Vagina (tissue), 2 donors: ENCODE results near the gene RPS27L. TPM values are rescaled to one million over a fixed set of nuclear protein-coding genes. Genes with fewer than 3 reads are reported as not detected.
A peak's percentile ranks its signal among the peaks of the same experiment; 100 is the strongest.

Experiments used
- DNase-seq, 2 donors: peaks; one replicate each; pipeline ENCODE4 v3.0.0-alpha.2; 2017; ENCODE audit errors: extremely low spot score in 2 of 2
- H3K27ac ChIP-seq: fragments of 200-600 bp; sonication (generic); one replicate; pipeline ENCODE4 v1.5.1; 2019
- H3K27me3 ChIP-seq: fragments of 200-600 bp; sonication (generic); one replicate; pipeline ENCODE4 v1.5.1; 2019
- H3K36me3 ChIP-seq, 2 donors: fragments of 200-600 bp; sonication (generic); one replicate each; pipeline ENCODE4 v1.5.1; 2017 to 2019
- H3K4me1 ChIP-seq: fragments of 200-600 bp; sonication (generic); one replicate; pipeline ENCODE4 v1.5.1; 2019
- H3K4me3 ChIP-seq, 2 donors: fragments of 200-600 bp; sonication (generic); 1 replicate in 1 of 2; 2 replicates in 1 of 2; pipeline ENCODE4 v1.5.1; 2016 to 2019
- H3K9me3 ChIP-seq: fragments of 200-600 bp; sonication (generic); one replicate; pipeline ENCODE4 v1.5.1; 2019
- CTCF ChIP-seq, 3 experiments: fragments of 450-650 bp in 2 of 3; fragments of 200-600 bp in 1 of 3; sonication (generic) in 1 of 3; IDR thresholded peaks; one replicate each; pipeline ENCODE4 v1.5.1; 2017 to 2019; ENCODE audit warnings: antibody characterized with exemption in 3 of 3, mild to moderate bottlenecking in 2 of 3, moderate library complexity in 2 of 3
- POLR2A ChIP-seq, 2 donors: fragments of 450-650 bp; IDR thresholded peaks; one replicate each; pipeline ENCODE4 v1.6.1; 2017; ENCODE audit warnings: antibody characterized with exemption in 2 of 2, mild to moderate bottlenecking in 2 of 2, moderate library complexity in 2 of 2
- POLR2AphosphoS5 ChIP-seq, 2 donors: sonication (generic); formaldehyde crosslinking; IDR thresholded peaks; one replicate each; pipeline ENCODE4 v1.9.0; 2017; ENCODE audit warnings: antibody characterized with exemption in 2 of 2, mild to moderate bottlenecking in 2 of 2, low read depth in 1 of 2; ENCODE audit not compliant: insufficient read depth in 1 of 2
- intact Hi-C: fragments of 100-400 bp; cut with DNase I; formaldehyde crosslinking; loops from one replicate; pipeline ENCODE4 v1.15.1; 2023
- total RNA-seq: library from RNA; depleted of rRNA; stranded (reverse); fragments of >200 nt; gene quantifications from one replicate; pipeline ENCODE4 v1.2.3, GENCODE V29; 2016

Gene RPS27L
- total RNA-seq, 1 donor from 2014 or later = 74.6 TPM

GRCh38 chr15:63122002-63122875 is 35.0 kb downstream of the RPS27L start:
- intact Hi-C loops = no loop called here
- H3K4me1 ChIP-seq = peaks cover 7% of the 10 kb centered on the region

GRCh38 chr15:63121382-63122001 is 35.8 kb downstream of the RPS27L start, which contains the start of gene LACTB:
TSS of gene LACTB (plus strand) at chr15:63121861. CDS start at chr15:63121872, 11 bp downstream.
- H3K4me1 ChIP-seq = peaks cover 7% of the 10 kb centered on the region
- H3K27ac ChIP-seq = peak within 1 kb of the TSS; percentile 96
- H3K27me3 ChIP-seq = no peaks in the 10 kb centered on the region
- no peaks in the 10 kb centered on the region for H3K9me3 ChIP-seq
- TF ChIP-seq POLR2A (IDR thresholded peaks at IDR 0.05) (peak in 1 of 2 donors; percentile 77), POLR2AphosphoS5 (IDR thresholded peaks at IDR 0.05; ENCODE audit: insufficient read depth in 1 of 2, low read depth in 1 of 2) (peak; percentile 39 to 63), CTCF (IDR thresholded peaks at IDR 0.05) (no peak)
- peak in 1 of 2 donors; percentile 91 for DNase-seq
- peak within 1 kb of the TSS; percentile 96 to 100 for H3K4me3 ChIP-seq
- H3K36me3 ChIP-seq = no peaks in the 10 kb centered on the region
- intact Hi-C loops = no loop called here

More at GRCh38 chr15:63122002-63122875, 35.0 kb downstream of the RPS27L start:
- DNase-seq = peak in 1 of 2 donors; percentile 94
- H3K4me3 ChIP-seq = peak overlapping the region; percentile 96 to 100
- no peak for TF ChIP-seq POLR2A (IDR thresholded peaks at IDR 0.05)
- TF ChIP-seq CTCF (IDR thresholded peaks at IDR 0.05) = no peak
- peak in 1 of 2 donors; percentile 57 for TF ChIP-seq POLR2AphosphoS5 (IDR thresholded peaks at IDR 0.05; ENCODE audit: insufficient read depth in 1 of 2, low read depth in 1 of 2)
- H3K27me3 ChIP-seq = no peaks in the 10 kb centered on the region
- no peaks in the 10 kb centered on the region for H3K9me3 ChIP-seq
- H3K27ac ChIP-seq = peak overlapping the region; percentile 96
- H3K36me3 ChIP-seq = peaks cover 0 to under 1% of the 10 kb centered on the region in 2 donors

GRCh38 chr15:63118854-63119253 is 38.4 kb downstream of the RPS27L start:
- Histone ChIP-seq H3K9me3 (no peaks in the 10 kb centered on the region), H3K27me3 (no peaks in the 10 kb centered on the region), H3K27ac (no peak overlapping the region), H3K4me1 (peaks cover 7% of the 10 kb centered on the region), H3K4me3 (no peak overlapping the region), H3K36me3 (no peaks in the 10 kb centered on the region)
- intact Hi-C loops = no loop called here
- TF ChIP-seq POLR2AphosphoS5 (IDR thresholded peaks at IDR 0.05; ENCODE audit: insufficient read depth in 1 of 2, low read depth in 1 of 2) = no peak
- no peak for TF ChIP-seq CTCF (IDR thresholded peaks at IDR 0.05)
- TF ChIP-seq POLR2A (IDR thresholded peaks at IDR 0.05) = no peak
- no peak for DNase-seq

- TF ChIP-seq CTCF (IDR thresholded peaks at IDR 0.05) (no peak), POLR2AphosphoS5 (IDR thresholded peaks at IDR 0.05; ENCODE audit: insufficient read depth in 1 of 2, low read depth in 1 of 2) (no peak), POLR2A (IDR thresholded peaks at IDR 0.05) (no peak)
- intact Hi-C loops = no loop called here
Measured at GRCh38 chr15:63114465-63114864, 42.8 kb downstream of the RPS27L start.

More at GRCh38 chr15:63114465-63114864, 42.8 kb downstream of the RPS27L start:
- H3K27me3 ChIP-seq = no peaks in the 10 kb centered on the region
- H3K9me3 ChIP-seq = no peaks in the 10 kb centered on the region
- no peaks in the 10 kb centered on the region for H3K36me3 ChIP-seq
- no peak overlapping the region for H3K27ac ChIP-seq
- no peaks in the 10 kb centered on the region for H3K4me1 ChIP-seq
- H3K4me3 ChIP-seq = no peak overlapping the region
- DNase-seq = no peak
